Measurements from ENCODE around the gene L1CAM.
A peak's percentile ranks its signal among the peaks of the same experiment; 100 is the strongest.
"Not testable (repeated sequence)": the region's sequence is repeated elsewhere in the genome, so short reads cannot be mapped to it uniquely, and the experiment has no call there.

Gene L1CAM

DNA sequence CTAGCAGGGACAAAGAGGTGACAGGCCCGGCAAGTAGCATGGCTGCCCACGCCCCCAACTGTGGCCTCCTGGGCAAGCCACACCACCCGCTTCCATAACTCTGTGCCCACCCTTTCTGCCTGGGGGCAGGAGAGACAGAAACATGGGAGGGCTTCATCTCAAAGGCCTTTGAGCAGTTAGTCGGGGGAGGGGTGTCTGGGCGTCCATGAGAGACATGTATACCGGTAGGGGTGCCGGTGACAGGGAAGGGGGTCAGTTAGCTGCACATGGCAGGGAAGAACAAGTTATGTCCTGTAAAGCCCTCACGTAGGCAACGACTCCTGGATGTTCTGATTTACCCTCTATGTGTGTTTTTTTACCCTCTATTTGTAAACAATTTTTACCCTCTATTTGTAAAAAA is 64.9 kb downstream of the L1CAM start:
- in situ Hi-C loops (cut with HindIII; ENCODE audit: low sequenced_read_pairs): no loop called here

DNA sequence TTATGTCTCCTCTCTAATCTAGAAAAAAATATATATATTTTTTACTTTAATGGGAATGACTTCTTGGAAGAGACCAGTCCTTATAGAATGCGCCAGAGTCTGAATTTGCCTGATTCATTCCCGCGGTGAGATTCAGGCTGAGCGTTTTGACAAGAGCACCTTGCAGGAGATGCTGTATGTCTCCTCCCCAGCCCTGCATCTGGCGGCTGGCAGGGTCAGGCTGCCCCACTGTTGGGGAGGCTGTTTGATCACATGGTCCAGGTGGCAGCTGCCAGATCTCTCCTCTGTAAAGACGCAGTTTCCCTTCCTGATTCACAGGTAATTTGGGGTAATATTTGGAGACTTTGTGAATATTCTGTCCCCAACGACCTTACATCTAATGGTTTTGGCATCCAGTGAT is 65.4 kb downstream of the L1CAM start:
- no peak overlapping the region for H3K4me3 ChIP-seq (ENCODE audit: low read depth, low read length)
- no peak for DNase-seq (ENCODE audit: low read depth)
- TF ChIP-seq, protein P1, sequence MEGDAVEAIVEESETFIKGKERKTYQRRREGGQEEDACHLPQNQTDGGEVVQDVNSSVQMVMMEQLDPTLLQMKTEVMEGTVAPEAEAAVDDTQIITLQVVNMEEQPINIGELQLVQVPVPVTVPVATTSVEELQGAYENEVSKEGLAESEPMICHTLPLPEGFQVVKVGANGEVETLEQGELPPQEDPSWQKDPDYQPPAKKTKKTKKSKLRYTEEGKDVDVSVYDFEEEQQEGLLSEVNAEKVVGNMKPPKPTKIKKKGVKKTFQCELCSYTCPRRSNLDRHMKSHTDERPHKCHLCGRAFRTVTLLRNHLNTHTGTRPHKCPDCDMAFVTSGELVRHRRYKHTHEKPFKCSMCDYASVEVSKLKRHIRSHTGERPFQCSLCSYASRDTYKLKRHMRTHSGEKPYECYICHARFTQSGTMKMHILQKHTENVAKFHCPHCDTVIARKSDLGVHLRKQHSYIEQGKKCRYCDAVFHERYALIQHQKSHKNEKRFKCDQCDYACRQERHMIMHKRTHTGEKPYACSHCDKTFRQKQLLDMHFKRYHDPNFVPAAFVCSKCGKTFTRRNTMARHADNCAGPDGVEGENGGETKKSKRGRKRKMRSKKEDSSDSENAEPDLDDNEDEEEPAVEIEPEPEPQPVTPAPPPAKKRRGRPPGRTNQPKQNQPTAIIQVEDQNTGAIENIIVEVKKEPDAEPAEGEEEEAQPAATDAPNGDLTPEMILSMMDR (IDR thresholded peaks at IDR 0.05; ENCODE audit: low read depth, low read length, missing control alignments): no peak
- in situ Hi-C loops (cut with HindIII; ENCODE audit: low sequenced_read_pairs): no loop called here

More for the DNA sequence above, 64.9 kb downstream of the L1CAM start:
- no peak for DNase-seq (ENCODE audit: low read depth)
- no peak overlapping the region for H3K4me3 ChIP-seq (ENCODE audit: low read depth, low read length)
- TF ChIP-seq, protein P1 (IDR thresholded peaks at IDR 0.05; ENCODE audit: low read depth, low read length, missing control alignments): no peak

DNA sequence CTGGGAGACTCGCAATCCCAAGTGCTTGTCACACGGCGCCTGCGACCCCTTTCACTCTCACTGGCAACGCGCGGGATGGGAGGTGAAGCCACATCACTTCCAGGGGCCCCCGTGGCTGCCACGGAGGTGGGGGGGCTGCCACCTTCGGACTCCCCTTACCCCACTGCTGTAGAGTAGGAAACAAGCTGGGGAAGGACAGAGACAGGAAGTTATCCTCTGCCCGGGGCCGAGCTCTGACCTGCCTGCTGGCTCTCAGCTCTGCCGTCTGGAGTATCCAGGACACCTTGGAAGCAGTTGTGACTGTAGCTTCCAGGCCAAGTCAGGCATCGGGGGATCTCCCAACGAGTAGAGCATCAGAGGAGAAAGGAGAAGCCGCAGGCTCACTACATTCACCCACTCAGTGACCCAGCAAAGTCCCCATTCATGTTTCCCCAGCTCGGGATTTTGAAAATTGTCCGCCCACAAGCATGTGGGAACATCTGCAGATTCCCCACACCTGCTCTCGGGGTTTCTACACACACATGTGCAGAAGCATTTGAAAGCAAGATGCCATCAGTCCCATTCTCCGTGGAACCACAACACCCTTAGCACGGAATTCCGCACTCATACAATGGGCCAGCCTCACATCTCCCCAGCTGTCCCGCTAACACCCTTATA is 66.5 kb downstream of the L1CAM start:
- DNase-seq (ENCODE audit: low read depth): no peak
- TF ChIP-seq, protein P1 (IDR thresholded peaks at IDR 0.05; ENCODE audit: low read depth, low read length, missing control alignments): no peak
- peak overlapping the region; percentile 27 for H3K4me3 ChIP-seq (ENCODE audit: low read depth, low read length)
- in situ Hi-C loops (cut with HindIII; ENCODE audit: low sequenced_read_pairs): no loop called here

GRCh38 chrX:153818571-153819383 is 67.2 kb downstream of the L1CAM start:
- TF ChIP-seq, protein P1 (IDR thresholded peaks at IDR 0.05; ENCODE audit: low read depth, low read length, missing control alignments): no peak
- DNase-seq (ENCODE audit: low read depth): no peak
- peak overlapping the region; percentile 27 for H3K4me3 ChIP-seq (ENCODE audit: low read depth, low read length)
- in situ Hi-C loops (cut with HindIII; ENCODE audit: low sequenced_read_pairs): no loop called here

DNA sequence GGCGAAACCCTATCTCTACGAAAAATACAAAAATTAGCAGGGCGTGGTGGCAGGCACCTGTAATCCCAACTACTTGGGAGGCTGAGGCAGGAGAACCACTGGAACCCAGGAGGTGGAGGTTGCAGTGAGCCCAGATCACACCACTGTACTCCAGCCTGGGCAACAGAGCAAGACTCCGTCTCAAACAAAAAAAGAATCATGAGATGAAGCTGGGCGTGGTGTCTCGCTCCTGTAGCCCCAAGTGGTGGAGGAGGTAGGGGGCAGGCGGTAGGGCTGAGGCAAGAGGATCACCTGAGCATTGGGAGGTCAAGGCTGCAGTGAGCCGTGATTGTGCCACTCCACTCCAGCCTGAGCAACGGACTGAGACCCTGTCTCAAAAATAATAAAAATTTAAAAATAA is 67.9 kb downstream of the L1CAM start:
- in situ Hi-C loops (cut with HindIII; ENCODE audit: low sequenced_read_pairs); H3K4me3 ChIP-seq (ENCODE audit: low read depth, low read length); DNase-seq (ENCODE audit: low read depth): not testable (repeated sequence)

- H3K4me3 ChIP-seq (ENCODE audit: low read depth, low read length): no peak overlapping the region
- in situ Hi-C loops (cut with HindIII; ENCODE audit: low sequenced_read_pairs): no loop called here
- no peak for DNase-seq (ENCODE audit: low read depth)
- TF ChIP-seq, protein P1 (IDR thresholded peaks at IDR 0.05; ENCODE audit: low read depth, low read length, missing control alignments): peak; percentile 25
These were observed 68.9 kb downstream of the L1CAM start for GRCh38 chrX:153816831-153817690.
